GM10266 (cell line): ENCODE data around the gene CUL5.
A peak's percentile ranks its signal among the peaks of the same experiment; 100 is the strongest.
"Not testable (repeated sequence)": the region's sequence is repeated elsewhere in the genome, so short reads cannot be mapped to it uniquely, and the experiment has no call there.

Experiments
- DNase-seq: peaks from one replicate; pipeline ENCODE4 v3.0.0; 2012; ENCODE audit errors: extremely low spot score
- TF ChIP-seq, protein P1 (sequence below): IDR thresholded peaks from 2 replicates; pipeline ENCODE4 v1.5.1; 2012; ENCODE audit warnings: mild to moderate bottlenecking, low read depth; ENCODE audit not compliant: control insufficient read depth, insufficient read depth; ENCODE audit errors: missing control alignments

CUL5 gene

DNA sequence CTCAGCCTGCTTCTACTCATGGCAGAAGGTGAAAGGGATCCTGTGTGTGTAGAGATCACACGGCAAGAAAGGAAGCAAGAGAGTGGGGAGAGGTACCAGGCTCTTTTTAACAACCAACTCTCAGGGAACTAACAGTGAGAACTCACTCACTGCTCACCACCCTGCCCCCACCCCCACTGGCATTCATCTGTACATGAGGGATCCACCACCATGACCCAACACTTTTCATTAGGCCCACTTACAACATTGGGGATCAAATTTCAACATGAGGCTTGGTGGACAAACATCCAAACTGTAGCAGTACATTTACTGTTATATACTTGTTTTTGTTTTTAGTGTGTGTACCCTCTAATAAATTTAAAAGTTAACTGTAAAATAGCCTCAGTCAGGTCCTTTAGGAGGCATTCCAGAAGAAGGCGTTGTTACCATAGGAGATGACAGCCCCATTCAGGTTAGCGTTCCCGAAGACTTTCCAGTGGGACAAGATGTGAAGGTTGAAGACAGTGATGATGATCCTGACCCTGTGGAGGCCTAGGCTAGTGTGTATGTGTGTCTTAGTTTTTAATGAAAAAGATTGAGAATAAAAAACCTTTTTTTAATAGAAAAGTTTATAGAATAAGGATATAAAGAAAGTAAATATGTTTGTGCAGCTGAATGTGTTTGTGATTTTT lies 11.3 kb downstream of the CUL5 start:
- no peak for DNase-seq
- TF ChIP-seq, protein P1, sequence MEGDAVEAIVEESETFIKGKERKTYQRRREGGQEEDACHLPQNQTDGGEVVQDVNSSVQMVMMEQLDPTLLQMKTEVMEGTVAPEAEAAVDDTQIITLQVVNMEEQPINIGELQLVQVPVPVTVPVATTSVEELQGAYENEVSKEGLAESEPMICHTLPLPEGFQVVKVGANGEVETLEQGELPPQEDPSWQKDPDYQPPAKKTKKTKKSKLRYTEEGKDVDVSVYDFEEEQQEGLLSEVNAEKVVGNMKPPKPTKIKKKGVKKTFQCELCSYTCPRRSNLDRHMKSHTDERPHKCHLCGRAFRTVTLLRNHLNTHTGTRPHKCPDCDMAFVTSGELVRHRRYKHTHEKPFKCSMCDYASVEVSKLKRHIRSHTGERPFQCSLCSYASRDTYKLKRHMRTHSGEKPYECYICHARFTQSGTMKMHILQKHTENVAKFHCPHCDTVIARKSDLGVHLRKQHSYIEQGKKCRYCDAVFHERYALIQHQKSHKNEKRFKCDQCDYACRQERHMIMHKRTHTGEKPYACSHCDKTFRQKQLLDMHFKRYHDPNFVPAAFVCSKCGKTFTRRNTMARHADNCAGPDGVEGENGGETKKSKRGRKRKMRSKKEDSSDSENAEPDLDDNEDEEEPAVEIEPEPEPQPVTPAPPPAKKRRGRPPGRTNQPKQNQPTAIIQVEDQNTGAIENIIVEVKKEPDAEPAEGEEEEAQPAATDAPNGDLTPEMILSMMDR: no peak

DNA sequence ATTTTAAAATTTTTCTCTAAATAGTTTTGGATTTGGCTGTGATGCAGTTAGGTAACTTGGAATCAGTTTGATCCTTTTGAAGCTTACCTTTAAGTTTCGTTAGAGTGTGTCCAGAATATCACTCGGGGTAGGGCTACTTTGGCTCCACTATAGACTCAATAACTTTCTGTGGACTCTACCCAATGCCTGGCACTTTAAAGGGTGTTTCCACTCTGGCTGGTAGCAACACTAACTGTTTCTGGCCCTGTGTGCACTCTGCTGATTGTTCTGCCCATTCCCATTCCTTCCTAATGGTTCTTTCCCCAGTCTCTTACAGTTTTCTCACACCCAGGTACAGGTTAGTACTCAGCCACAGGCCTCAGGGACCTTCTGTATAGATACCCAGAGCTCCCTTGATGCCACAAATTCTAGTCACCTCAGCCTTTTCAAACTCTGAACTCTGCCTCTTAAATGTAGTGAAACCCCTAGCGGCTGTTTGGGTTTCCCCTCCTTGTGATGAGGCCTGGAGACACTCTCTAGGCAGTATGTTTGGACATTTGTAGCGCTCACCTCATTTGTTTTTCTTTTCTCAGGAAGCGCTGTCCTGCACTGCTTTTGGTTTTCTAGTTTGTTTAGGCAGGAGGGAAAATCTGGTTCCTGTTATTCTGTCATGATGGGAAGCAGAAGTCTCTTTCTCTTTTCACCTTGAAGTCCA lies 16.8 kb downstream of the CUL5 start:
- peak; percentile 49 for DNase-seq
- TF ChIP-seq, protein P1: no peak

DNA sequence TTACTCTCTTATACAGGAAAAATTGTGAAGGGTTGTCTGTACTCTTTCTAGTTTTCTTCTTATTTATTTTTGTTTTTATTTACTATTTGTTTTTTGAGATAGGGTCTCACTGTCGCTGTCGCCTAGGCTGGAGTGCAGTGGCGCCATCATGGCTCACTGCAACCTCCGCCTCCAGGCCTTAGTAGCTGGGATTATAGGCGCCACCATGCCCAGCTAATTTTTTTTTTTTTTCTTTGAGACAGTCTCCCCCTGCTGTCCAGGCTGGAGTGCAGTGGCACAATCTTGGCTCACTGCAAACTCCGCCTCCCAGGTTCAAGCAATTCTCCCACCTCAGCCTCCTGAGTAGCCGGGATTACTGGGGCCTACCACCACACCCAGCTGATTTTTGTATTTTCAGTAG lies 18.4 kb downstream of the CUL5 start:
- TF ChIP-seq, protein P1: no peak
- DNase-seq: no peak

DNA sequence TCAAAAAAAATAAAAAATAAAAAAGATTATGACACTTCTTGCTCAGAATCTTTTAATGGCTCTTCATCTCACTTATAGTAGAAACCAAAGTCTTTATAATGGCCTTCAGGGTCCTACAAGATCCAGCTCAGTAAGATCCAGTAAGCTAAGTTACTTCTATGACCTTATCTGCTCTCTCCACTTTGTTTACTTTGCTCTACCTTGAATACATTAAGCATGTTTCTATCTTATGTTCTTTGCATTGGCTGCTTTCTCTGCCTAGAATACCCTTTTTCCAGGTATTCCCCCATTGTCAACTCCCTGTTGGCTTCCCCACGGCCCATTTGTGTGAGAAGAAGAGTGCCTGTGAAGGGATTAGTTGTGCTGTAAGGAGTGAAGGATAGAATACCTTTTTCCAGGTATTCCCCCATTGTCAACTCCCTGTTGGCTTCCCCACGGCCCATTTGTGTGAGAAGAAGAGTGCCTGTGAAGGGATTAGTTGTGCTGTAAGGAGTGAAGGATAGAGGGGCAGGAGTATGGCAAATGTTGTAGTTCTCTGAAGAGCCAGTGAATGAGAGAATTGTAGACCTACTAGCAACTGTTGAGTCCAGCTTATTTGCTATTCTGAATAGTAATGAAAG lies 20.2 kb downstream of the CUL5 start:
- DNase-seq: not testable (repeated sequence)

DNA sequence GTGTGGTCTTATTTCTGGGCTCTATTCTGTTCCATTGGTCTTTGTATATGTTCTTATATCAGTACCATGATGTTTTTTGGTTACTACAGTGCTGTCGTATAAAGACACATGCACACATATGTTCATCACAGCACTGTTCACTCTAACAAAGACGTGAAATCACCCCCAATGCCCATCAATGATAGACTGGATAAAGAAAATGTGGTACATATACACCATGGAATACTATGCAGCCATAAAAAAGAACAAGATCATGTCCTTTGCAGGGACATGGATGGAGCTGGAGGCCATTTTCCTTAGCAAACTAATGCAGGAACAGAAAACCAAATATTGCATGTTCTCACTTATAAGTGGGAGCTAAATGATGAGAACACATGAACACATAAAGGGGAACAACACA lies 22.9 kb downstream of the CUL5 start:
- not testable (repeated sequence) for DNase-seq

DNA sequence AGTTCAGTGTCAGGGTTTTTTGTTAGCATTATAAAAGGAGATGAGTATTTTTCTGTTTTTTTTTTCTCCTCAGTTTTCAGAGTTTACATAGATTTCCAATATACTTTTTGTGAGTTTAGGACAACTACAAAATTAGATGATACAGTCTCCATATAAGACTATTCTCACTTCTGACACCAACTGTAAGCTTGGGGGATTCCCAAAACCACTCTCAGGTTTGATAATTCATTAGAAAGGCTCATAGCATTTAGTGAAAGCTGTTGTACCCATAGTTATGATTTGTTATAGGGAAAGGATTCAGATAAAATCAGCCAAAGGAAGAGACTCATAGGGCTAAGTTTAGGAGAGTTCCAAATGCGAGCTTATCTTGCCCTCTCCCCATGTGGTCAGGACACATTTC lies 24.1 kb downstream of the CUL5 start:
- TF ChIP-seq, protein P1: no peak
- DNase-seq: no peak

DNA sequence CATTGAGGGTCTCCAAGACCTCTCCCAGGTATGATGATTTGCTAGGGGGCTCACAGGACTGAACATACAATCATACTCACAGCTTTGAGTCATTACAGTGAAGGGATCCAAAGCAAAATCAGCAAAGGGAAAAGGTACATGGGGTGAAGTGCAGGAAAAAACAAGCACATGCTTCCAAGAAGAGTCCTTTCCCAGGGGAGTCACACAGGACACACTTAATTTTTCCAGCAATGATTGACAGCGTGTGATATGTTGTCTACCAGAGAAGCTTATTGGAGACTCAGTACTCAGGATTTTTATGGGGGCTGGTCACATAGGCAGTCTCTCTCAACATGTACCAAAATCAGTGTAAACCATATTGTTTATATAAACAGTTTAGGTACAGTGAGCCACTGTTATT lies 25.3 kb downstream of the CUL5 start:
- TF ChIP-seq, protein P1: no peak
- DNase-seq: no peak

DNA sequence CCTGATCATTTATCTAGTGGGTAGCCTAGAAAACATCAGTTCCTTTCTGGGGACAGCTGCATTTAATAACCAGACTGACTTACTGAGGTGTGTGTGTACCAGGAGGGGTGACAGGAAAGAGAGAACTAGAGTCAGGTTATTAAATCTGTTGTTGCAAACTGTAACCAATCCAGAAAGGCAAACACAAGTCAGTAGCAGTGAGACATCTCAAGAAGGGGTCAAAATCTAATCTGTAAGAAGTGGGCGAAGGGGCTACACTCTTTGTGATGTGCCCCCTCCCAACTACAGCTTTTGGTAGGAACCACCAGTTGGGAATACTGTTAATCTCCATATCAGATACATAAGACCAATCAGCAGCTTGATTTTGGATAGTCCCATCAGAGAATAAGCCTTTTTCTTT lies 26.3 kb downstream of the CUL5 start:
- TF ChIP-seq, protein P1: no peak
- no peak for DNase-seq
